ENCODE data around the gene ZBTB7B. TPM values are rescaled to one million over a fixed set of nuclear protein-coding genes. Genes with fewer than 3 reads are reported as not detected.

The ZBTB7B gene
- 16.1 and 16.2 TPM in 2 replicates for total RNA-seq

GRCh38 chr1:155002464-155003226 lies at the start of gene ZBTB7B:
ZBTB7B (plus strand) TSS chr1:155002802; CDS start chr1:155014661, 11,859 bp downstream.
- DNase-seq, result peak; percentile 51

DNA sequence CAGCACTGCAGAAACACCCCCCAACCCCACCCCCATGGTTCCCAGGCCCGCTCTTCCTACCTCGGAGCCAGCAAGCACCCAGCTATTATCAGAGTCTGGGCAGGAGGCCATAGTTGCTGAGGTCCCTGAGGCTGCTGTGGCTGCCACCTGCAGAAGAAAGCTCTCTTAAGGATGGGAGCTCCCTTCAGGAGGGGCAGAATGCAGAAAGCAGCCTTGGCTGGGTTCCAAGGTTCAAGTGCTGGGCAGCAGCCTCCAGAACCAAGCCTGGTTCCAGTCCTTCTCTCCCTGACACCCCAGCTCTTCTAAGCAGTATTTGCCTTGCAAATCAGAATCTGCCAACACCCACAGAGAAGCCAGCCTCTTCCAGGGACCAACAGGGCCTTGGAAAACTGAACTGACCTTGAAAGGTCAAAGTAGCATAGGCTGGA lies 49.0 kb upstream of the ZBTB7B start:
- DNase-seq, result no peak

- DNase-seq, result no peak
Measured at GRCh38 chr1:154954541-154954940, 48.1 kb upstream of the ZBTB7B start.

DNA sequence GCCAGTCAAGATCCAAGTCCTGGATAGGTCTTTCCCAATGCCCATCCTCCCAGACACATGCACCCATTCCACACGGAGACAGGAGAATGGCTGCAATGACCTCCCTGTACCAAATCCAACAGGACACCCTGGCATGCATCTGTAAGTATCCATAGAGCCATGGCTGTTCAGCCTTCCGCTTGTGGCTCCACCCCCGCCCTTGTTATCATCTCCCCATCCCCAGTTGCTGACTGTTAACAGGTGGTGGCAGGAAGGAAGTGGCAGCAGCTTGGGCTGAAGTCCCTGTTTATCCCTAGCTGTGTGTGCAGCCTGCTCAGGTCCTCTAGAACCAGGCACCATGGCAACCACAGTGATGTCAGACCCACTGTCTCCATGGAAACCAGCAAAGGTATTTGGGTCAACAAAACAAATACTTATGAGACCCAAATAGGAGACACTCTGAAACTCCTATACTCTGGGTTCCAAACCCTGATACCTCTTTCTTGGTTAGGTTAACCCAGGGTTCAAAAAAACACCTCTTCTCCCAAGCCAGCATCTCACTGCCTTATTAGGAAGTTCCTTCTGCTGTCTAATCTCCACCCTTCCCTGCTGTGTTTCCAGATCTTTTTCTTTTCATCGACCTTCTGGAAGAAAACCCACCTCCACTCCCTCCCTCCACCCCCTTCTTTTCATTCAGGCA lies 47.4 kb upstream of the ZBTB7B start:
- DNase-seq, result peak; percentile 92

DNA sequence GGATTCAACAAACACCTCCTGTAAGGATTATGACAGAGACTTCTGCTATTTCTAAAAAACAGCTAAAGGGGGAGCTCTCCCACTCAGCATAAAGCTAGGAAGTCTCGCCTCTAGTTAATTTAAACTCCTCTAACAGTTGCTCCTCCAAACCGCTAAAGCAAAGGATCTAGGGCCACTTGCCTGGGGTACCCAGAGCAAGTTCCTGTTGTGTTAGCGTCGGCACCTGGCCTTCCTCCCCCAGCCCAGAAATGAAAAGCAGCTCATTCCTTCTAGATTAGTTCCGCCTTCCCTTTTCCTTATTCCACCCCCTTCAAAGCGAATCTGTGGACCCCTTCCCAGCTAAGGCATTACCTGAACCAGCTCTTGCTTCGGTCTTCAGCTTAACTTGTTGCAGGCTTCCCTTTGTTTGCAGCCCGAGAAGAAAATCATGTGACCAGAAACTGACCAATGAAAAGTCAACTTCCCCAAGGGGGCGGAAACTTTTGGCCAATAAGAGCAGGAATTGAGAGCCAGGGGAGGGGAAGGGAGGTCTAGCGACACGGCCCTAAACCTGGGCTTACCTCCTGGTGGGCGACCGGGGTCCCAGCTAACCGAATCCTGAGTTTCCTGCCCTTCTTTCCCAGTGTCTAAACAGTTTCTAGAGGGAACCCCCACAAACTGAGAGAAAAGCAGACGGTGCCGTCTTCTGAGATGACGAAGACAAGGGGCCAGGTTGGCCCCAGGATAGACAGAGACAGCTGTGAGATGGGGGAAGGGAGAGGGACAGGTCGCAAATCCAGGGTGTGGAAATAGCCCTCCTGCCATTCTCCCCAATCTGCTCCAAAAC lies 46.7 kb upstream of the ZBTB7B start, which contains the start of gene PBXIP1:
PBXIP1 (minus strand) TSS at position 382 of the 826 bp plus-strand sequence. CDS start 2,378 bp downstream, outside the sequence.
- peak; percentile 94 for DNase-seq

GRCh38 chr1:154956544-154956941 lies 46.1 kb upstream of the ZBTB7B start:
- peak; percentile 27 for DNase-seq

DNA sequence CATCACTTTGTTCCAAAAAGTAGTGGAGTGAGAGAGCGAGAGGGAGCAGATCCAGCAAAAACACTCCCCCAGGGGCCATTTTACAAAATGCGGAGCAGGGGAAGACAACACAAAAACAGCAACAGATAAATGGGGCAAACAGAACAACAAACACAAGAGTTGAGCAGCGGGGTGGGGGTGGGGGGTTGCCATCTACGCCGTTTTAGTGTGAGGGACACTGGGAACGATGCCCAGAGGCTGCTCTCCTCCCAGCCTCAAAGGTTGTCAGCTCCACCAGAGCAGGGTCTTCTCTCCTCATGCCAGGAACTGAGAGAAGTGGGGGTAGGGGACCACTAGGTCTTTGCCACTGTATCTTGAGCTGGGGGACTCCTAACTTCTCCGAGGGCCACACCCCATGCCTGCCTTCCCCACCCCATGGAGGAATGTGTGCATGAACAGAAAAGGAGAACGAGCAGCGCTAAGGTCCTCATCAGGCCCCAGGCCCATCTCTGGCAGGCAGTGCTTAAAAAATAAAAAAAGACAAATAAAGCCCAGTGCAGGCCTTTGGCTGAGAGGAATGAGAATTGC lies 45.4 kb upstream of the ZBTB7B start:
- no peak for DNase-seq

DNA sequence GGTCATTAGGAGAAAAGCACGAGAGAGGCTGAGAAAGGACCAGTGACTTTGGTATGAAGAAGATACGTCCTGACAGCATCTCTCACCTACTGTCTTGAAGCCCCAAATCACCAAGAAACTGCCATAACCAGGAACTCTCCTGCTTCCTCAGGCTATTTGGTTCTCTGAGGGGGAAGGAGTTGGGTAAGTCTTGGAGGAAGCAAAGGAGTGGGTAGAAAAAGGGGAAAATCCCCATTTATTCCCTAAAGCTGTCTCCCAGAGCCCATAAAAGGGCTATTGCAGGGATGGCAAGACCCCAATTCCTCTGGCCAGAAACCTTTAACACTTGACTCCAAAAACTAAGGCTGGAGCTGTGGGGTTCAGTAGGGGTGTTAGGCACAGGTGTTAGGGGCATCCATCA lies 44.6 kb upstream of the ZBTB7B start:
- DNase-seq, result no peak

GRCh38 chr1:154958681-154959425 lies 43.7 kb upstream of the ZBTB7B start:
- no peak for DNase-seq

DNA sequence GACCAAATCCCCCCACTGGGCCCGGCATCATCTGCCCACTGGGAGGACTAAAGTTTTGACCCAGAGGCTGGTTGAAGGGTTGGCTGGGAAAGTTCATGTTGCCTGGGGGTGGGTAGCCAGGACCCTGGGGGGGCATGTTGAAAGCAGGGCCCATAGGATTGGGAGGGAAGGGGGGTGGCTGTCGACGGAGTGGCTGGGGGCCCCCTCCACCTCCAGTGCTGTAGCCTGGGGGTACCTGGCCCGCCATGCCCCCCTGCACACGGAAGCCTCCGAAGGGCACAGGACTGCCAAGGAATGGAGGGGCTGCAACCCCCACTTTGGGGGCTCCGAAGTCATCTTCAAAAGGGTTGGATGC lies 43.2 kb upstream of the ZBTB7B start:
- no peak for DNase-seq

- DNase-seq, result peak; percentile 20
Measured at GRCh38 chr1:154960446-154961136, 42.0 kb upstream of the ZBTB7B start.

GRCh38 chr1:154961207-154962155 lies 41.1 kb upstream of the ZBTB7B start, which contains the start of gene PYGO2:
PYGO2 (minus strand) TSS chr1:154961782; CDS start chr1:154961576, 206 bp downstream.
- DNase-seq, result peak; percentile 82

- DNase-seq, result peak; percentile 41
Measured at GRCh38 chr1:154962156-154962749, 40.3 kb upstream of the ZBTB7B start.

- DNase-seq, result no peak
Measured at GRCh38 chr1:154962795-154963330, 39.7 kb upstream of the ZBTB7B start.

GRCh38 chr1:154963643-154964042 lies 39.0 kb upstream of the ZBTB7B start:
- DNase-seq, result no peak

GRCh38 chr1:154964359-154964758 lies 38.2 kb upstream of the ZBTB7B start:
- no peak for DNase-seq

GRCh38 chr1:154966111-154966510 lies 36.5 kb upstream of the ZBTB7B start:
- no peak for DNase-seq

DNA sequence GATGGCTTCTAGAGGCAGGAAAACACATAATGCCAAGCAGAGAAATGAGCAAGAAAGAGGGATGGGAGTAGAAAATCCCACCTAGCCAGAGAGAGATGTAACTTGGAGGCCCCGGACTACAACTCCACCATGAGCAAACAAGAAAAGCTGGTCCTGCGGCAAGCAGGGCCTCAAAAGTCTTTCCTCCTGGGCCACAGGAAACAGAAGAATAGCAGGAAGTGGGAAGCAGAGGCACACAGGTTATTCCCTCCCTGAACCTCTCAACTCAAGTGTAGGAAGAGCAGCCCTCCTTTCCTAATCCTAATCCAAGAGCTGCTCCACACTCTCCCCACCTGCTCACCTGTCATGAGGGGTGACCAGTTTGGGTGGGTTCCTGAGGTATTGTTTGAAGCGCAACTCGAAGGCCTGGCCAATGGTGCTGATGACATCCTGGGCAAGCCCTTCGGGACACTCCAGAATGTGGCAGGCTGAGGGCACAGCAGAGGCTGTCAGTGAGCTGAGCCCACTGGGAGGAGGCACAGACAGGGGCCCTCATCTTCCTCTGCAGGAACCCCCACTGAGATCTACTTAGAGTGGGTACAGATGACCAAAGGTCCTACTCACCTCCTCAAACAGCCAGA lies 35.2 kb upstream of the ZBTB7B start:
- DNase-seq, result peak; percentile 60

DNA sequence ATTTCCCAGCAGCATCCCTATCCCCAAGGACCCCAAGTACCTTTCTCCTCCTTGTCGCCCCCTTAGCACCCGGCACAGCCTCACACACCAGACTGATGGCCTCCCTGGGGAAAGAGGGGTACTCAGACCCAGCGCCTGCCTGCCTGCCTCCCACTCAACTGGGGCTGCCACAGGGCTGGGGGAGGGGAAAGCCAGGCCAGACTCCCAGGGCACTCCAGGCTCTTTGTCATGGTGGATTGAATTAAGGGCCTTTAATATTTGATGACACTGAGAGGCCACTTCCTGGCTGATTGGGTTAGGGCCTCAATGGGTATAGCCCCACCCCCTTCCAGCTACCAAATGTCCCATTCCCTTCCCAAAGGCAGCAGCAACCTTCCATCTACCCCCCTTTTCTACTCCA lies 33.9 kb upstream of the ZBTB7B start:
- DNase-seq, result no peak

All from dermis blood vessel endothelial cell (primary cell).